DMS79 treated with DMSO at 0.1 percent for 48 hours (cell line): ENCODE measurements around the gene NCAN.
"Not testable (repeated sequence)": the region's sequence is repeated elsewhere in the genome, so short reads cannot be mapped to it uniquely, and the experiment has no call there.

Source experiments
- DNase-seq: peaks from one replicate; lab custom pipeline; 2025; lab: John Stamatoyannopoulos, UW

The NCAN gene

DNA sequence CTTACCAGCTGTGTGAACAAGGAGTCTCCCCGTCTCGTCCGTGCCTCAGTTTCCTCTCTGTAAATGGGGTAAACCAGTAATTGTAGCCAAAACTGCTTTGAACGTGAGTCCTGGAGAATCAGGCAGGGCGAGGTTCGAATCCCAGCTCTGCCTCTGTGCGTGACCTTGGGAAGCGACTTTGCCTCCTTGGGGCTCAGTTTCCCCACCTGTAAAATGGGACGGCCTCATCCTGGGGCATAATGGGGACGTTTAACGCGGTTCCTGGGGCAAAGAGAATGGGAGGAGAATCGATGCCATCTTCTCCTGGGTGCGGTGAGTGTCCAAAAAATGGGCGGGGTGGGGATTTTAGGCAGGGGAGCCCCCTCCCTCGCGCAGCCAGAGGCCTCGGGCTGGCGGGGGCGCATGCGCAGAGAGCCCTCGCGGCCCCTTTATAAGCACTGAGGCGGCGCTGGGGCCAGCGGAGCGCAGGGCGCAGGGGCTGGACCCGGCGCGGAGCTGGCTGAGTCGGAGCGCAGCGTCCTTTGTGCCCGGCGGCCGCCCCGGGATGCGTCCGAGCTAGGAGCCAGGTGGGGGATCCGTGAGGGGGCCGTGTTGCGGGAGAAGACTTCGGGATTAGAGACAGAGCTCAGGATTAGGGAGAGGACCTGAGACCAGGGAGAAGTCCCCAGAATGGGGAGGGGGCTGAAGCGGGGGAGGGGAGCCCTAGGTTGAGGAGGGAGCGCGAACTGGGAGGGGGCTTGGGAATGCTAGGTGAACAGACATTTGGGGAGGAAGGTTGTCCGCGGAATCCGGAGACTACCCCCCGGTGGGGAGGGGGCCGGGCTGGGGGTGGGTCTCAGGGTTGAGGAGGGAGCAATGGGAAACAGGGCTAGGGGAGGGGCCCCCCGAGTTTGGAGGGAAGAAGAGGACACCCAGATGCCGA is at the start of gene NCAN:
Gene NCAN, plus strand, starts transcription at position 460 of the 922 bp plus-strand sequence. CDS start 4,996 bp downstream, outside the sequence.
- DNase-seq = peak; percentile 54

DNA sequence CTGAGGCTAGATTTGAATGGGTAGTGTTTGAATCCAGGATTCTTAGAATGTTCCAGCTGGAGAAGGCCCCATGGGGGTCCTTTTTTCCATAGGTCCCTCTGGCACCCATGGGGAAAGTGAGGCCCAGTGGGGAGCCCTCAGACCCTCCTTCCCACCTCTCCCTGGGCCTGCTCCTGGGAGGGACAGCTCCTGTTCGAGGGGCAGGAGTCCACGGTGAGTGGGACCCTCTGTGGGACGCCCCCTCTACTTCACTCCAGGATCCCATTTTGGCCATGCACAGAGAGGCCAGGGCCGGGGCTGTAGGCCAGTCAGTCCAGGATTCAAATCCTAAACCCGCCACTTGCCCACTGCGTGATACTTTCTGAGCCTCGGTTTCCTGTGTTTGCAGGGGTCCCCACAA is 49.3 kb upstream of the NCAN start:
- no peak for DNase-seq

DNA sequence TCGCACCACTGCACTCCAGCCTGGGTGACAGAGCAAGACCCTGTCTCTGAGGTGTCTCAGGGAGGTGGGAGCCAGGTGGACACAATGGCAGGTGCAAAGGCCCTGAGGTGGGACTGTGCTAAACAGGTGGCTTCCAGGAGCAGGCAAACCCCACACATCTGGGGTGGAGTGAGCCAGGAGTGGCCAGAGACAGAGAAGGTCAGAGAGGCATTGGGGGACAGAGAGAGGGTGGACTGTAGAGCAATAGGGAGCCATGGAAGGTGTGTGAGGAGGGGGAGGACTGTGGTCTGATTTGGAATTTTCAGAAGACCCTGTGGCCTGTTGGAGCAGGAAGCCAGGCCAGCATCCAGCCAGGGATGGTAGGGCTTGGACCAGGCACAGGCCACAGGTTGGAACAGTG is 46.4 kb upstream of the NCAN start:
- no peak for DNase-seq

DNA sequence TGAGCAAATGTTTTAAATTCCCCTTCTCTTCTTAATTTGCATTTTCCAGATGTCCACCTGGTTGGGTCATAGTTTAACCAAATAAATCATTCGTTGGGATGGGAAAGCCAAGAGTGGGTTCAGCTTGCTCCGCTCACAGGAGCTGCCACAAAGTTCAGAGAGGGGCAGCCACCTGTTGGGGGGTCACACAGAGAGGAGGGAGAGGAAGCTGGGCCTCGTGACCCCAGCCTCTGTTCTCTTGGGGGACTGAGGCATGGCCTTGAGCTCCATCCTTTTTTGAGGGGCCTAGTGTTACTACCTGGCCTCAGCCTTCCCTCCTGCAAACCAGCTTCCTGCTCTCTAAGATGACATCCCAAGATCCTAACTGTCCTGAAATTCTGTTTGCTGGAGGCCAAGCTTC is 44.1 kb upstream of the NCAN start:
- DNase-seq = no peak

DNA sequence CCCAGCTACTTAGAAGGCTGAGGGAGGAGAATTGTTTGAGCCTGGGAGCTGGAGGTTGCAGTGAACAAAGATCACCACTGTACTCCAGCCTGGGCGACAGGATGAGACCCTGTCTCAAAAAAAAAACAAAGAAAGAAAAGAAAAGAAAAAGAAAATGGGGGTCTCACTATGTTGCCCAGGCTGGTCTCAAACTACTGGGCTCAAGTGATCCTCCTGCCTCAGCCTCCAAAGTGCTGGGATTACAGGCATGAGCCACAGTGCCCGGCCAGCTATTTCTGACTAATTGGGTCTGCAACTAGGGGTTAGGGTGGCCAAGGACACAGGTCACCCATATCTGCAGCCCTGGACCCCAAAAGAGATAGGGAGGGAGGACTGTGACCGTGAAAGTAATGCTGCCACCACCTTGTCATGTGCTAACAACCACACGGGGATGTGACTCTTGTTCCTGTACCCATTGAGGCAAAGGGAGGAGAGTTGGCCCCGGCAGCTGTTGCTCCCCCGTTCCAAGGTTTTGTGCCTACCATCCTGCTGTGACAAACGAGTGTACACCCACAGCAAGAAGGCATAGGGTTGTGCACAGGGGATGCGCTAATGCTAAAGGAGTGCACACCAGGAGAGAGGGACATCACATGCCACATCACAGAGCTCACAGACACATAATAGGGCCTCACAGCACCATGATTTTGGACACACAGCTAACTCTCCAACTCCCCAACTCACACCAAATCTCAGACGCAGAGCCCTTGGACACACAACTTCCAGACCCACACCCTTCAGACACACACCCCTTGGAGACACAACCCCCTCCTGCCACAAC is 42.3 kb upstream of the NCAN start:
- no peak for DNase-seq

DNA sequence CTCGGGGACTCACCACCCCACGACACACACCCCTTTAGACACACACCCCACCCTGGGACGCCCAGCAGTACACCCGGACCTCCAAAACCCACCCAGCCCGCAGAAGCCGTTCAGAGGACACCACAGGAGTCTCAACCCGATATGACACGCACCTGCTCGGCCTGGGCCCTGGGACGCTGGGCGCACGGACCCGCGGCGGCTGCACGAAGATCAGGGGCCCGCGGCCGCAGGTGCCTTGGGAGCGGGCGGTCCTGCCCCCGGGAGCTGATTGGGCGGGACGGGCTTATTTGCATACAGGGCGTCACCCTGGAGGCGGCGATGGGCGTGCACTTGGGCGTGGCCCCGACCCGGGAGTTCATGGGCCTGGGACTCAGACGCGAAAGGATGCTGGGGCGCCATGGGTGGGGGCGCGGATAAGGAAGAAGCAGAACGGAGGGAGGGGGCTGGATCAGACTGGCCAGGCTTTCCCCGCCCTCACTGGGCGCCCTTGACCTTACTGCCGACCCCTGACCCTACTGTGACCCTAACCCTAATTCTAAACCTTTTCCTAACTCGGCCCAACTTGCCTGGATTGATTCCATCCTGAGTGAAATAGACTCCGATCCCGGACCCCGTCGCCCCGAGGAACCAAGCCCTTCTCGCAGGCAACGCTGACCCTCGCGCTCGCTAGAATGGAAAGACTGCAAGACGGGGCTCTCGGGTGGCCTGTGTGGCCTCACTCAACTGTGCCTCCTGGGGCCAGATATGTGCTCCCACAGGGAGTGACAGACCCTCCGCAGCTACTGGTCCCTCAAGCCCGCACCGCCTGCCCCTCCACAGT is 41.5 kb upstream of the NCAN start, which contains the start of gene MEF2B:
Gene MEF2B, minus strand, starts transcription at position 211 of the 820 bp plus-strand sequence. CDS start 19,528 bp downstream, outside the sequence.
- DNase-seq = peak; percentile 70

DNA sequence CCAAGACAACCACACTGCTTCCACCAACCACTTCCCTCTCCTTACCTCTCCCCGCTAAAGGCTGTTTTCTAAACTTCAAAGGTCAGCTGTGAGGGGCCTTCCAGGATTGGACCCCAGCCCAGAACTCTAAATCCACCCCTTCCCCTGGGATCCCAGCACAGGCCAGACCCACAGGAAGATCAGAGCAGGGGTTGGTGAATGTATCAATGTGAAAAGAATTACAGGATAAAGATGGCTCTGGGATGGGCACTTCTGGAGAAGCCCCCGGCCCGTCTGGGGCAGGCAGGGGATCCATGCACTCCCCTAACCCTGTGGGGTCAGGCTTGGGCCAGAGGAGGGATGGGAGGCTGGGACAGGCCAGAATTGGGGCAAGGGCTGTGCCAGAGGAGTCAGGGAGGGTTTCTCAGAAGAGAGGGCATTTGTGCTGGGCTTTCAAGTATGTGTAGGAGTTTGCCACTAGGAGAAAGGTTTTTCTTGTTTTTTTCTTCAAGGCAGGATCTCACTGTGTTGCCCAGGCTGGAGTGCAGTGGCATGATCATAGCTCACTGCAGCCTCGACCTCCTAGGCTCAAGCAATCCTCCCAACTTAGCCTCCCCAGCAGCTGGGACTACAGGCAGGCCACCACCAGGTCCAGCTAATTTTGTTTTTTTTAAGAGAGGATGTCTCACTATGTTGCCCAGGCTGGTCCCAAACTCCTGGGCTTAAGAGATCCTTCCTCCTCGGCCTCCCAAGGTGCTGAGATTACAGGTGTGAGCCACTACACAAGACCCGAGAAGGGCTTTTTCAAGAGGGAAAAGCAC is 40.7 kb upstream of the NCAN start:
- DNase-seq = no peak

DNA sequence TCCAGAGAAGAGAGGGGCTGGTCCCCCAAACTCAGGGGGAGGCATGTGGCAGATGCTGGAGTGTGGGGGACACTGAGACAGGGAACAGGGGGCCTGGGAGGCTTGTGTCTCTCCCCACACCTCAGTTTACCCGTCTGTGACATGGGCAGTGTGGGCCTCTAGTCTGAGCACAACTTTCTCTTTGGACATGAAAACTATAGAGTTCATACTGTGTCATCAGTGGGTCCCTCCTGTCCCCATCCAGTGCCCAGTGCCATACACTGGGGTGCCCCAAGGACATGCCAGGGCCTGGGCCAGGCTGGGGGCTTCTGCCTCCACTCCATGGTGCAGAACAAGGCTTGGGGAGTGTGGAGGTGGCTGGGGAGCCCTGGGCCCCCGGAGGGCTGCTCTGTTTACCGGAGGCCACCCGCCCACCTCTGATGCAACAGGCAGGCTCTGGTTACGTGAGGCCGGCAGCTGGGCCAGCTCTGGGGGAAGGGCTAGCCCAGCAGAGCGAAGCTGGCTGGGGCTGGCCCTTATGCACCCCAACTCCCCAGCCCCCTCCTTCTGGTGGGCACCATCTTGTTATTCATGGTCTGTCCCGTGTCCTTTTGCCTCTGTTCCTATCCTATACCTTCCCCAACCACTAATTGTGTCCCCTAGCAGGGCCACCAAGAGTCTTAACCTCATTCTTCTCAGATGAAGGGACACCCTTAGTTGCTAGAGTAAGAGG is 39.8 kb upstream of the NCAN start:
- DNase-seq = no peak

DNA sequence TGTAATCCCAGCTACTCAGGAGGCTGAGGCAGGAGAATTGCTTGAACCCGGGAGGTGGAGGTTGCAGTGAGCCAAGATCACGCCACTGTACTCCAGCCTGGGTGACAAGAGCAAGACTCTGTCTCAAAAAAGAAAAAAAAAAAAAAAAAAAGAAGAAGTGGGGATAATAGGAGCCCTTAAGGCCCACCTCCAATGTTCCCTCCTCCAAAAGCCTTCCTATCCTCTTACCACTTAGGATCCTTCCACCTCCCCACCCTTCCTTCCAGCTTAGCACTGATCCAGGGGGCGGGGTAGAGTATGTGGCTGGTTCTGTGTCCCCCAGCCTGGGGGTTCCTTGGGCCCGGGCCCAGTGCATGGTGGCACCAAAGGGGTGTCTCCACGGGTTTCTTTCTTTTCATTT is 38.5 kb upstream of the NCAN start:
- DNase-seq = not testable (repeated sequence)

DNA sequence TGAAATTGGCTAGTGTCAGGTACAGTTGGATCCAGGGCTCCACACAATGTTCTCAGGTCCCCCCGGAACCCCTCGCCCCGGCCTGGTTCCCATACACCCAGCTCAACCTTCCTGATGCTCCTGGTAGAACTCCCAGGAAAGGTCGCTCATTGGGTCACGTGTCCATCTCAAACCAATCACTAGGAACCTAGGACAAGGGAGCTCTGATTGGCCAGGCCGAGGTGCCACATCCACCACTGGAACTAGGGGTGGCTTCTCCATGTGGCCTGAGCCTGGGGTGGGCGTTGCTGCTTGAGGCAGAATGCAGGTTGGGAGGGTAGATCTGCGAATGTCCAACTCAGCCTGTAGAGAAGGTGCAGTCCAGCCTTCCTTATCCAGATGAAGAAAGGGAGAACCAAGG is 34.8 kb upstream of the NCAN start:
- no peak for DNase-seq

DNA sequence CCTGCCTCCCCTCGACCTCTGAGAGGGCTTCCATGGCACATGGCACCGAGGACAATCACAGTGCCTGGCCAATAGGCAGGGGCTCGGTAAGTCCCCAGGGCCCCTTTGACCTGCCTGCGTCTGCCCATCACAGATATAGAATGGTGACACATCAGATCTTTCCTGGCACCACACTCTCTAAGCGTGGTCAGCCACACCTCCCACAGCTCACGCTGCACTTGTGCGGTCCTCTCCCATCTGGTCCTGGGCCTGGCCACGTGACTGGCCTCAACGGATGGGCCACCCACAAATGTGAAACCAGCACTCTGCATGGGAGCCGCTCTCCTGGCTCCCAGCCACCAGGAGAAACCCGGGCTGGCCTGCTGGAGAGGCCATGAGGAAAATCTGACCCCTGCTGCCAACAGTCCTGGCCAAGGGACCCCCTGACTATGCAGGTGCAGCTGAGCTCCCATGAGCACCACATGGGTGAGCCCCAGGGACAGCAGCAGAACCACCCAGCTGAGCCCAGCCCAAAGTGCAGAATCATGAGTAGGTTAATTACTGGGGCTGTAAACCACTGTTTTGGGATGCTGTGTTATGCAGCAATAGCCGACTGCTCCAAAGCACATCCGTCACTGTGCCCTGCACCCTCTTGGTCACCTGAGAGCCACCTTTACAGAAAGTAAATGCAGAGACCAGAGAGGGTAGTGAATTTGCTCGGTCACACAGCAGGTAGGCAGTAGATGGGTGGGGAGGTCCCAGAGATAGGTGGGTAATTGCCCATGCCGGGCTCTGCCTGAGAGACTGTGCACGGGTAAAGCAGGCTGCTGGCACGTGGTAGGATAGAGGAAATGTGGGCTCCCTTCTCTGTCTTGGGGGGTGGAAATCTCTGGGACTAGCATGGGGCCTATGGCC is 32.0 kb upstream of the NCAN start:
- DNase-seq = no peak

DNA sequence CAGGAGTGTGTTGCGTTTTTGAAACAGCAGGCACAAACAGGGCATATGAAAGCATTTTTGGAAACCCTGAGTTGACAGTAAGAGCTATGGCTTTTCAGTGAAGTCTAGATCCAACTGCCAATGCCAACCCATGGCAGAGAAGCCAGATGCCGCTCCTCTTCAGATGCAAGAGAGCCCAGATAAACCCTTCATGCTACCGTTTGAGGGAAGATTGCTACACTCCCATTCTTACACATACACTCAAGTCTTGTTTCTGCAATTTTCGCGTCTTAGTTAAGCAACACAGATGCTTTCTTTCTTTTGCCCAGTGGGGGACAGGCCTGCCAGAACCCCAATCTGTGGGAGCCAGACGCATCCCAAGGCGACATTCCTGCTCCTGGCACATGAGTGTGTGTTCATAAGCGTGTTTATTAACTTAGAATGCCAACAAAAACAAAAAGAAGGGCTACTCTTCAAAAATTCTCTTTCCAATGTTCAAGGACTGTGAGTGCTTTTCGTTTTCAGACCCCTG is 30.2 kb upstream of the NCAN start:
- no peak for DNase-seq

DNA sequence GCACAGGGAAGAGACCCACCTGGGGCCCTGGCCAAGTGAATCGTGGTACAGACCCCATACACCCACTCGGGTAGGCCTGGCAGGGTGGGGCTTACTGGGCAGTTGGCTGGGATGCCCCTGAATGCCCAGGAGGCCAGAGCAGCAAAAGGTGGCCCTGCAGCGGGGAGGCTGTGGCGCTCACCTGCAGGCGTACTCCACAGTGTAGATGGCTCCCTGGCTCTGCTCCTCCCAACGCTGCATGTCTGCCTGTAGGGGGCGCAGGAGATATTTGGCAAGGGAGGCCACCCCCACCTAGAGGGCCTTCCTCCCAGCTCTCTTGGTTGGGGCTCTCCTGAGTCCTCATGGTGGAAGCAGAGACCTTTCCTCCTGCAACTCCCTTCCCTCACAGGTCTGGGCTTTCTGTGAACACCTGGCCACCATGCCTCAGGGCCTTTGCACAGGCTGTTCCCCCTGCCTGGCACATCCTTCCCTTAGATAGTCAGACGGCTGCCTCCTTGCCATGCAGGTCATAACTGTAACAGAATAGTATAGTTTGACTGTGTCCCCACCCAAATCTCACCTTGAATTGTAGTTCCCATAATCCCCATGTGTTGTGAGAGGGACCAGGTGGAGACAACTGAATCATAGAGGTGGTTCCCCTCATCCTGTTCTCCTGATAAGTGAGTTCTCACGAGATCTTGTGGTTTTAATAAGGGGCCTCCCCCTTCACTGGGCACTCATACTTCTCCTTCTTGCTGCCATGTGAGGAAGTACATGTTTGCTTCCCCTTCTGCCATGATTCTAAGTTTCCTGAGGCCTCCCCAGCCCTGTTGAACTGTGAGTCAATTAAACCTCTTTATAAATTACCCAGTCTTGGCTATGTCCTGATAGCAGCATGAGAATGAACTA is 25.7 kb upstream of the NCAN start:
- DNase-seq = no peak

DNA sequence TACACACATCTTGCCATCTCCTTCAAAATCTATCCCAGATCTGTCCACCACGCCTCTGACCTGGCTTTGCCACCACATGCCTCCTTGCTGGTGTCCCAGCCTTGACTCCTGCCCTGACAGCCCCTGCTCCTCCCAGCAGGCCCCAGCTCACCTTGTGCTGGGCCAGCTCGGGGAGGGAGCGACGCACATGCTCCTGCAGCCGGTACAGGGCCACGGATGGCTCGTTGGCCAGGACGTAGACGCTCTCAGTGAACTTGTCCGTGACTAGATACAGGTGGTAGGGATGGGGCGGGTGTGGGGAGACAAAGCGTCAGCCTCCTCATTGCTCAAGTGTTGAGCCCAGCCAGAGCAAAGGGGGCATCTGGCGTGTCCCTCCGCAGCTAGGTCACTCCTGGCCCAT is 25.0 kb upstream of the NCAN start:
- DNase-seq = no peak

DNA sequence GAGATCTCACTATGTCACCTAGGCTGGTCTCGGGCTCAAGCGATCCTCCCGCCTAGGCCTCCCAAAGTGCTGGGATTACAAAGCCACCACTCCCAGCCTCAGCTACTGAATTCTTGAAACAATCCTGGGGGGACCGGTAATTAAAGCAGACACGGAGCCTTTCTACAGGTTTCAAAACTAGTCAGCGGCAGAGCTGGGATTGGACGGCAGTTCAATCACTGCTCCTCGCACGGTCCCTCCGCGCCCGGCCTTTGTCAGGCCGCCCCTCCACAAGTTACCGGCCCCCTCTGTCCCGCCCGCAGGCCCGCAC is 20.0 kb upstream of the NCAN start:
- DNase-seq = no peak

DNA sequence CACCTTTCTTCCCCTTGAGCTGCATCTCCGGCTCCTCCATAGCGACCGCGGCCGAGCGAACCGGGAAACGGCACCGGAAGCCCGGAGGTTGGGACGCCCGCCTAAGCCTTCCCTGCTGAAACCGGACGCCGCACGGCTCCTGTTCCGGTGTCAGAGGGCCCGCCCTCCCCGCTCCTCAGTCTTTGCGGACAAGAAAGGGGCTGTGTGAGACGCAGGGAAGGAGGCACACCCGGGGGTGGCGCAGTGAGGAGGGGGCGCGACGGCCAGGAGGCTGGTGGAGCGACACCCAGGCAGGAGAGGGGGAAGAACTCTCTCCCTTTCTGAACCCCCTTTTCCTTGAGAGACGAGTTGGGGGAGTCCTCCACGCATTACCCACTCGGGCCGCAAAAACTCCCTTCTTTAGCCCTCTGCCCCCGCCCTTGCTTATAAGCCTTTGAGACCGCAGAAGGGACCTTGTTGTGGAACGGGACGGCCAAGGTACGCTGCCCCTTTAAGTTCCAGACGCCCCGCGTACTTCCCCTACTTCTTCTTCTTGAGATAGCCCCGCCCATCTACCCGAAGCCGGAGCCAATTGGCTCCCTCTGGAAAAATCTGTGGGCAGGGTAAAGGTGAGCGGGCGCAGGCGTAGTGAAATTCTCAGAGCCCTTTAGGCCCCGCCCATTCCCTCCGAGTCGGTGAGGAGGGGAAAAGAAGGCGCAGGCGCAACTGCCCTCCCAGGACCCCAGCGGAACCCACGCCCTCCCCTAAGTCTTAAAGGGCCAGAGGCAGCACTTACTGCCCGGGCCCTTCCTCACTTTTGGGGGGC is 19.5 kb upstream of the NCAN start, which contains the start of the genes BORCS8 and RFXANK:
Gene BORCS8, minus strand, starts transcription at position 75 of the 805 bp plus-strand sequence. Its CDS starts 35 bp downstream, at position 40.
Gene RFXANK, plus strand, starts transcription at position 181 of the 805 bp plus-strand sequence. CDS start 1,689 bp downstream, outside the sequence.
- peak; percentile 98 for DNase-seq

DNA sequence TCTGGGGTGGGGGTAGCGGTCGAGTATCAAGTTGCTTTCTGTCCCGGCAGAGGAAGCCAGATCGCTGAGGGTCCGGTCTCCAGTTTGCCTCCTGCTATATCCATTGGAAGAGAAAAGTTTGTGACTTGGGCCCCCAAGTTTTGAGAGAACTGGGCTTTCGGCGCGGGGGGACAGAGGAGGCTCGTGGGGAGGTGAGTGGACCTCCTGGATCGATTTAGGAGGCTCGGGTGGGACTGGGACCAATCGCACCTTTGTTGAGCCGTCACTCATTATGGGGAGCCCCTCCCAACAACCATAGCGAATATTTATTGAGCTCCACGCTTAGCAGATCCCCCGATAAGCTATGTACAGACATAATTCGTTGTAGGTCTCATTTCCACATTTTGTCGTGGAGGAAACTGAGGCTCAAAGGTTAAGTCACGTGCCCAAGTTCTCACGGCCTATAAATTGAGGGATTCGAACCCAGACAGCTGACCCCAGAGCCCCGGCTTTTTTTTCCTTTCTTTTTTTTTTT is 18.8 kb upstream of the NCAN start:
- DNase-seq = peak; percentile 29
